ENCODE data around the gene AUTS2.

AUTS2 gene

GRCh38 chr7:69871213-69871885, 273.1 kb downstream of the AUTS2 start:
- DNase-seq = no peak

- DNase-seq = no peak
Measured at GRCh38 chr7:69871886-69872569, 273.8 kb downstream of the AUTS2 start.

DNA sequence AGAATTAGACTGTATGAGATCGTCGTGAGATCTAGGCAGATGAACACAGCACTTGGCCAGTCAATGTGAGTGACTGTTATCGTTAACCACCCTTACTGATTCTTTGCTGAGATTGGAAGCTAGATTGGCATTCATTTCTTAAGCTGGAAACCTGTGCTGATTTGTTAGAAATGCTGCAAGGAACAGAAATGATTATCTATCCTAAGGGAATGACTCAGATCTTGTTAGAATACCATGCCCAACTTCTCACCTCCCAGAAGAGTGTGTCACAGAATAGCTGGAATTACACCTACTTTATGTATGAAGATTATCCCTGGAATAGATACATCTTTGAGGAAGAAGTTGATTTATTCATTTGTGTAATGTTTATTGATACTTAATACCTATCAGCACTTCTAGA, 275.2 kb downstream of the AUTS2 start:
- no peak for DNase-seq

GRCh38 chr7:69878015-69878414, 279.7 kb downstream of the AUTS2 start:
- no peak for DNase-seq

GRCh38 chr7:69878591-69878990, 280.3 kb downstream of the AUTS2 start:
- DNase-seq = no peak

GRCh38 chr7:69879989-69880388, 281.7 kb downstream of the AUTS2 start:
- DNase-seq = no peak

GRCh38 chr7:69880840-69881239, 282.6 kb downstream of the AUTS2 start:
- no peak for DNase-seq

DNA sequence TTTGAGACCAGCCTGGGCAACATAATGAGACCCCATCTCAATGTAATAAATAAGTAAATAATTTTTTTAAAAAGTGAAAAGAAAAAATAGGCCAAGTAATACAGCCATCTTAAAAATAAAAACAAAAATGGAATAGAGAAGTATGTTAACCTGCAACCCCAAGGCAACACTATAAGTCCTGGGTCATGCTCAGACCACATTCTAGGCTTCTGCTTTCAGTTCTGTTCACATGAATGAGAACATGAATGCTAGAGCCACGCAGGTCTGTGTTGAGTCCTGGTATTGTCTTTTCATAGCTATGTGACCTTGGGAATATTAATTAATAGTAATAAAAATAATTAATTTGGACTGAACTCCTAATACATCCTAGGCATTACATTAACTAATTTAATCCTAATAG, 284.0 kb downstream of the AUTS2 start:
- no peak for DNase-seq

DNA sequence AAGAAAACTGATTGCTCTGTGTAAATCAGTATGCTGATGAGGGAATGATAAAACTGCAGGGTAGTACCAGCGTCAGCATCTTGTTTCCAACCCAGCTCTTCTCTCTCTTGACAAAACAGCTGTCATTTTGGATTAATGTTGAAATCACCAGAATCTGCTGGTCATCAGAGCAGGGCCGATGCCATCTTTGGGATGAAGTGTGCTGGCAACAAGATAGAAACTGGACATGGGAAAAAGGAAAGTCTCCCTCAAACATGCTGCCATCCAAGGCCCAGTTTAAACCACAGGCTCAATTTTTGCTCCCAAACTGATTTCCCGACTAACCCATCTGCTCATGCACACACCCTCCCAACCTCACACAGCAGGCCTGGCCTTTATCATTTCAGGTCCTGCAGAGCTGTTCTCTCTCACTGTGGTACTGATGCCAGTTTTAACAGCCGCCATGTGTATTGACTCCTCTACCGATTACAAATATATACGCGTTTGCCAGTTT, 285.2 kb downstream of the AUTS2 start:
- no peak for DNase-seq

DNA sequence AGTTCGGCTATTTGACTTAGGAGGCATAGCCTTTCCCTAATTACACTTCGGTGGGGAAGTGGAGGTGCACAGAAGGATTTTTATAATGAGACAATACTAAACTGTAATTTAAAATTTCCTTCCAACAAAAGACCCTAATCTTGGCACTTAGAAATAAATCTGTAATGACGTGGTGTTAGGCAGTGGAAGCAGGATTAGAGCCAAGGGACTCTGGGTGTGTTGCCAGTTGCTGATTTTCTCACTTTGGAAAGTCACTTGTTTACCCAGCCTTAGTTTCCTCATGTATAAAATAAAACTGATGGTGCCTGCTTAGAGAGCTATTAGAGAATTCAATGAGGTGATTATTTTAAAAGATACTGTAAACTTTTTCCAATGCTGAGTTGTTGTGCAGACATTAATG, 287.2 kb downstream of the AUTS2 start:
- DNase-seq = no peak

DNA sequence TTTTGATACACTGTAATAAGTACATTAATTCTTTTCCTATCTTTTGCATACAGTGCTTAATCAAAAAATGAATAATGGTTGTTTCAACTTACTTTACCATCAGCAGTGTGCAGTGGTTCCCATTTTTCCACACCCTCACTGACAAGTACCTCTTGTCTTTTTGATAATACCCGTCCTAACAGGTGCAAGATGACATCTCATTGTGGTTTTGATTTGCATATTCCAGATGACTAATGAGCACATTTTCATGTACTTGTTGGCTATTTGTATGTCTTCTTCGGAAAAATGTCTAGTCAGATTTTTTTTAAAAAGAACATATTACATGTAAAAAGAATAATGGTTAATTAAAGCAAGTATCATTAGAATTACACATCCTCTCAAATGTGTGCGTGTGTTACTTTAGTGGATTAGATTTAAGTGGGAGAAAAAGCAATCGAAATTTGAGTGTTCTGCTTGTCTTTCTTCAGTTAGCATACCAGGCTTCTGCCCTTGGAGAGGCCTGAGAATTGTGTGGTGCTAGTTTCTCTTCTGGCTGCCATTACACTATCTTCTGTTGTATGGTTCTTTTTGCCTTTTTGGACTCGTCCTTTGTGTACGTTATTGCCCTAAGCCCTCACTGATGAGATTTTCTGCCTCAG, 291.2 kb downstream of the AUTS2 start:
- no peak for DNase-seq

- DNase-seq = no peak
Measured at GRCh38 chr7:69889976-69890351, 291.7 kb downstream of the AUTS2 start.

DNA sequence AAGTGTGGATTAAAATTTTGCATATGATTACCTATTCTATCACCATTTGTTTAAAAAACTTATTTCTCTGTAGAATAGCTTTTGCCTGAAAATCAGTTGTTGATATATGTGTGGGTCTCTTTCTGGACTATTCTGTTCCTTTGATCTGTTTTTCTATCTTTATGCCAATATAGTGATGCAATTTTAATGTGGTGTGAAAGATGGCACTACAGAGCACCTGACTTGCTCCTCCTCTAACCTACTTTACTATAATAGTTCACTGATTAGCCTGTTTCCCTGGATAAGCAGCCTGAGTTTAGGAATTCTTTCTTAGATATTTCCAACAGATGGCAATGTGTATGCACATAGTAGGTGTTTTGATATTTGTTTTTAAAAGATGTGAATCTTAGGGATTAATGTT, 294.5 kb downstream of the AUTS2 start:
- DNase-seq = no peak

GRCh38 chr7:69893906-69894305, 295.6 kb downstream of the AUTS2 start:
- no peak for DNase-seq

GRCh38 chr7:69895446-69895845, 297.2 kb downstream of the AUTS2 start:
- no peak for DNase-seq

GRCh38 chr7:69896121-69896520, 297.8 kb downstream of the AUTS2 start:
- no peak for DNase-seq

DNA sequence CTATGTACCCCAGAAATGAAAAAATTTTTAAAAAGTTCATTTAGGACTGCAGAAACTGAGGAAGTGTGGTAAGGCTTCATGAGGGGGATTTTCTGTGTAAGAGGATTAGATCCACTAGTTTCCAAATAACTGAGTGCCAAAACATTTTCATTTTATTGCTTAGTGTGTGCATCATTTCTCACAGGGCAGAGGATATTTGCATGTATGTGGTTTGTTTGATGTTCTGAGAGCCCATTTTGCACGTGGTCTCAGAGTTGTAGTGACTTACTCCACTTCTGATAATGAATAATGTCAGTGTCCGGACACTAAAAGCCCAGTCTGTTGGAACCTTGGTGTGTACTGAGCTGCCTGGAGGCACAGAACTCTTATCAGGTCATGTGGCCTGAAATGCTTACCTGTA, 299.9 kb downstream of the AUTS2 start:
- no peak for DNase-seq

GRCh38 chr7:69903410-69903809, 305.1 kb downstream of the AUTS2 start:
- no peak for DNase-seq

- DNase-seq = no peak
Measured at GRCh38 chr7:69906283-69906995, 308.2 kb downstream of the AUTS2 start.

DNA sequence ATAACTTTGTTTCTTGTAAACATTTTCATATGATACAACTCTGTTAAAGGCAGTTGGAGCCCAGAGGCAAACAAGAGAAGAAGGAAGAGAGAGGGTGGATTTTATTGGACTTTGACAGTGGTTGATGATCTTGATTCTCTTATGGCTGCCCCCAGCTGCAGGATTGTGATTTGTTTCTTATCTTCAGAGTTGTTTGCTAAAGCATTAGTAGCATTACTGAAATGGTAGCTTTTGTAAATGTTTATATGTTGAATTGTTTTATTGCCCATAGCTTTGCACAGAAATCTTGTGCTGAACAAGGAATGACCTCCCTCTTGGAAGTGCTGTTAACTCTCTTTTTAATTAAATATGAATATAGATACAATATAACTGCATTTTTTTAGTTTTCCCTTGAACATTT, 309.4 kb downstream of the AUTS2 start:
- DNase-seq = no peak

DNA sequence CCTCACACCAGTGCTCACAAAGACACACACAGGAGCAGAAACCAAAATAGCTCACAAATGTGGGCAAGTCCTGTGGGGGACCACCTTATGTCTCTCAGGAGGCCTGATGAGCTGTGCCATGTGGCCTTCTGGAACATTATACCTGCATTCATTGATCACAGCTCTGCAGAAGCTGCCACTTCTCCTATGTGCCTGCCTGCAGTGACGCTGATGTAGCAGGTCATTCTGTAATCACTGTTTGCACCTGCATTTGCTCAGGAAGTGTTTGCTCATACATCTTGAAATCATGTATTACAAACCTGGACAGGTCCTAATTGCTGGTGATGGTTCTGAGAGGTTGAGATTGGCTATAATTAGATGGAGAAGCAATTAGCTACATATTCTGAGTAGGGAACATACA, 310.2 kb downstream of the AUTS2 start:
- DNase-seq = no peak

- DNase-seq = no peak
Measured at GRCh38 chr7:69910150-69910549, 311.9 kb downstream of the AUTS2 start.

- no peak for DNase-seq
Measured at GRCh38 chr7:69911337-69911736, 313.1 kb downstream of the AUTS2 start.

GRCh38 chr7:69912141-69912540, 313.9 kb downstream of the AUTS2 start:
- DNase-seq = no peak

Data from activated effector memory CD4-positive, alpha-beta T cell treated with anti-CD3 and anti-CD28 coated beads, Interleukin-2, amount 50 U/mL, for 16 hours (primary cell).